ENCODE data around the gene AMDHD2. TPM values are rescaled to one million over a fixed set of nuclear protein-coding genes. Genes with fewer than 3 reads are reported as not detected.

Gene AMDHD2
- total and polyA plus RNA-seq, 4 donors: 7.5 to 25.3 (median 15.7) TPM

DNA sequence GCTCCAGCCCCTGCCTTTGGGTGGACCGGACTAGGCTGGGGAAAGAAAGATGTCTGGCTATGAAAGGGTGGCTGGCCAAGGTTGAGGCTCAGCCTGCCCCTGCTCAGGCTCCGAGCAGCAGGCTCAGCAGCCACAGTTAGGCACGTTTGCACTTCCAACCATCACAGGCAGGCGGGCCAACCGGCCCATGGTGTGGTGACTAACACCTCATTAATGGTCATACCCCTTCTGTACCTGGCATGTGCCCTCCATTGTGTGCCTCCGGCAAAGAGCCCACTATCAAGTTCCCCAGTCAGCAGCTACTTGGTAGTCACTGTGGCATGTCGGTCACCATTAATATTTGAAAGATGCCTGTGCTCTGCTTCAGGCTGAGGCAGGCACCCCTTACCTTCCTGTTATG lies 38.5 kb upstream of the AMDHD2 start:
- no peak for DNase-seq (ENCODE audit: low spot score)
- H3K27me3 ChIP-seq (ENCODE audit: control insufficient read depth in 4 of 4, insufficient read depth in 4 of 4, low read length in 3 of 4): no peaks in the 10 kb centered on the region
- TF ChIP-seq GABPA (IDR thresholded peaks at IDR 0.05 in 1 of 2, conservative IDR thresholded peaks at IDR 0.05 in 1 of 2) (no peak), NR2F2 (IDR thresholded peaks at IDR 0.05) (no peak), FOXA1 (IDR thresholded peaks at IDR 0.05) (no peak), RAD21 (IDR thresholded peaks at IDR 0.05) (no peak), SP1 (IDR thresholded peaks at IDR 0.05) (no peak)
- TF ChIP-seq, protein P1, sequence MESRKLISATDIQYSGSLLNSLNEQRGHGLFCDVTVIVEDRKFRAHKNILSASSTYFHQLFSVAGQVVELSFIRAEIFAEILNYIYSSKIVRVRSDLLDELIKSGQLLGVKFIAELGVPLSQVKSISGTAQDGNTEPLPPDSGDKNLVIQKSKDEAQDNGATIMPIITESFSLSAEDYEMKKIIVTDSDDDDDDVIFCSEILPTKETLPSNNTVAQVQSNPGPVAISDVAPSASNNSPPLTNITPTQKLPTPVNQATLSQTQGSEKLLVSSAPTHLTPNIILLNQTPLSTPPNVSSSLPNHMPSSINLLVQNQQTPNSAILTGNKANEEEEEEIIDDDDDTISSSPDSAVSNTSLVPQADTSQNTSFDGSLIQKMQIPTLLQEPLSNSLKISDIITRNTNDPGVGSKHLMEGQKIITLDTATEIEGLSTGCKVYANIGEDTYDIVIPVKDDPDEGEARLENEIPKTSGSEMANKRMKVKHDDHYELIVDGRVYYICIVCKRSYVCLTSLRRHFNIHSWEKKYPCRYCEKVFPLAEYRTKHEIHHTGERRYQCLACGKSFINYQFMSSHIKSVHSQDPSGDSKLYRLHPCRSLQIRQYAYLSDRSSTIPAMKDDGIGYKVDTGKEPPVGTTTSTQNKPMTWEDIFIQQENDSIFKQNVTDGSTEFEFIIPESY (IDR thresholded peaks at IDR 0.05): no peak
- TF ChIP-seq, protein P2, sequence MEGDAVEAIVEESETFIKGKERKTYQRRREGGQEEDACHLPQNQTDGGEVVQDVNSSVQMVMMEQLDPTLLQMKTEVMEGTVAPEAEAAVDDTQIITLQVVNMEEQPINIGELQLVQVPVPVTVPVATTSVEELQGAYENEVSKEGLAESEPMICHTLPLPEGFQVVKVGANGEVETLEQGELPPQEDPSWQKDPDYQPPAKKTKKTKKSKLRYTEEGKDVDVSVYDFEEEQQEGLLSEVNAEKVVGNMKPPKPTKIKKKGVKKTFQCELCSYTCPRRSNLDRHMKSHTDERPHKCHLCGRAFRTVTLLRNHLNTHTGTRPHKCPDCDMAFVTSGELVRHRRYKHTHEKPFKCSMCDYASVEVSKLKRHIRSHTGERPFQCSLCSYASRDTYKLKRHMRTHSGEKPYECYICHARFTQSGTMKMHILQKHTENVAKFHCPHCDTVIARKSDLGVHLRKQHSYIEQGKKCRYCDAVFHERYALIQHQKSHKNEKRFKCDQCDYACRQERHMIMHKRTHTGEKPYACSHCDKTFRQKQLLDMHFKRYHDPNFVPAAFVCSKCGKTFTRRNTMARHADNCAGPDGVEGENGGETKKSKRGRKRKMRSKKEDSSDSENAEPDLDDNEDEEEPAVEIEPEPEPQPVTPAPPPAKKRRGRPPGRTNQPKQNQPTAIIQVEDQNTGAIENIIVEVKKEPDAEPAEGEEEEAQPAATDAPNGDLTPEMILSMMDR (IDR thresholded peaks at IDR 0.05; ENCODE audit: low read depth, low read length, missing input control): no peak
- TF ChIP-seq, protein P3, sequence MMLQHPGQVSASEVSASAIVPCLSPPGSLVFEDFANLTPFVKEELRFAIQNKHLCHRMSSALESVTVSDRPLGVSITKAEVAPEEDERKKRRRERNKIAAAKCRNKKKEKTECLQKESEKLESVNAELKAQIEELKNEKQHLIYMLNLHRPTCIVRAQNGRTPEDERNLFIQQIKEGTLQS (IDR thresholded peaks at IDR 0.05): no peak
- TF ChIP-seq, protein P4, sequence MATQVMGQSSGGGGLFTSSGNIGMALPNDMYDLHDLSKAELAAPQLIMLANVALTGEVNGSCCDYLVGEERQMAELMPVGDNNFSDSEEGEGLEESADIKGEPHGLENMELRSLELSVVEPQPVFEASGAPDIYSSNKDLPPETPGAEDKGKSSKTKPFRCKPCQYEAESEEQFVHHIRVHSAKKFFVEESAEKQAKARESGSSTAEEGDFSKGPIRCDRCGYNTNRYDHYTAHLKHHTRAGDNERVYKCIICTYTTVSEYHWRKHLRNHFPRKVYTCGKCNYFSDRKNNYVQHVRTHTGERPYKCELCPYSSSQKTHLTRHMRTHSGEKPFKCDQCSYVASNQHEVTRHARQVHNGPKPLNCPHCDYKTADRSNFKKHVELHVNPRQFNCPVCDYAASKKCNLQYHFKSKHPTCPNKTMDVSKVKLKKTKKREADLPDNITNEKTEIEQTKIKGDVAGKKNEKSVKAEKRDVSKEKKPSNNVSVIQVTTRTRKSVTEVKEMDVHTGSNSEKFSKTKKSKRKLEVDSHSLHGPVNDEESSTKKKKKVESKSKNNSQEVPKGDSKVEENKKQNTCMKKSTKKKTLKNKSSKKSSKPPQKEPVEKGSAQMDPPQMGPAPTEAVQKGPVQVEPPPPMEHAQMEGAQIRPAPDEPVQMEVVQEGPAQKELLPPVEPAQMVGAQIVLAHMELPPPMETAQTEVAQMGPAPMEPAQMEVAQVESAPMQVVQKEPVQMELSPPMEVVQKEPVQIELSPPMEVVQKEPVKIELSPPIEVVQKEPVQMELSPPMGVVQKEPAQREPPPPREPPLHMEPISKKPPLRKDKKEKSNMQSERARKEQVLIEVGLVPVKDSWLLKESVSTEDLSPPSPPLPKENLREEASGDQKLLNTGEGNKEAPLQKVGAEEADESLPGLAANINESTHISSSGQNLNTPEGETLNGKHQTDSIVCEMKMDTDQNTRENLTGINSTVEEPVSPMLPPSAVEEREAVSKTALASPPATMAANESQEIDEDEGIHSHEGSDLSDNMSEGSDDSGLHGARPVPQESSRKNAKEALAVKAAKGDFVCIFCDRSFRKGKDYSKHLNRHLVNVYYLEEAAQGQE (IDR thresholded peaks at IDR 0.05): no peak
- TF ChIP-seq, protein P5, sequence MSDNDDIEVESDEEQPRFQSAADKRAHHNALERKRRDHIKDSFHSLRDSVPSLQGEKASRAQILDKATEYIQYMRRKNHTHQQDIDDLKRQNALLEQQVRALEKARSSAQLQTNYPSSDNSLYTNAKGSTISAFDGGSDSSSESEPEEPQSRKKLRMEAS (IDR thresholded peaks at IDR 0.05): no peak
- H3K4me3 ChIP-seq (ENCODE audit: low read depth in 1 of 3, low read length in 3 of 3): no peak overlapping the region
- peaks cover 20 to 57% (median 40%) of the 10 kb centered on the region in 4 donors for H3K4me1 ChIP-seq (ENCODE audit: control insufficient read depth in 4 of 4, insufficient read depth in 4 of 4, low read length in 3 of 4)
- H3K27ac ChIP-seq (ENCODE audit: low read depth in 1 of 2, low read length in 2 of 2): no peak overlapping the region
- WGBS: 88% methylated on average over 7 of the region's 7 CpGs
- H3K9me3 ChIP-seq (ENCODE audit: control insufficient read depth in 4 of 4, low read length in 3 of 4): no peaks in the 10 kb centered on the region
- H3K9ac ChIP-seq (ENCODE audit: low read depth in 1 of 2, low read length in 2 of 2): no peak overlapping the region
- H3K36me3 ChIP-seq (ENCODE audit: control insufficient read depth in 4 of 4, insufficient read depth in 3 of 4, low read depth in 1 of 4, low read length in 3 of 4): no peaks in the 10 kb centered on the region

DNA sequence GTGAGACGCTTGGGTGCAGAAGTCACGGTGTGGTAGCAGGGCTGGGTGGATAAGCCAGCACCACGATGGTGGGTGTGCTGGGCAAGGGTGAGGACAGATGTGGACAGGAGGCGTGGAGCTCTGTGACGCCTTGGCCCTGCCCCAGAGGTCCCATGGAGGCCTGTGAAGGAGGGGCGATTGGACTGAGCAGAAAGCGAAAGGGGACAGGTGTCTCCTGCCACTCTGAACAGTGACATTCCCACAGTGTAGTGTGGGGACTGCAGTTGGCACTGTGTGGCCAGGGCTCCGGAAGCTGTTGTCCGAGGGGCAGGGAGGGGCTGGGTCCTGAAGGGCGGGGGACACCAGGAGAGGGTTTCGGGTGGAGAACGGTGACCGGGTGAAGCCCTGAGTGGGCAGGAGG lies 37.9 kb upstream of the AMDHD2 start:
- H3K9ac ChIP-seq (ENCODE audit: low read depth in 1 of 2, low read length in 2 of 2): no peak overlapping the region
- H3K27ac ChIP-seq (ENCODE audit: low read depth in 1 of 2, low read length in 2 of 2): no peak overlapping the region
- peaks cover 20 to 58% (median 34%) of the 10 kb centered on the region in 4 donors for H3K4me1 ChIP-seq (ENCODE audit: control insufficient read depth in 4 of 4, insufficient read depth in 4 of 4, low read length in 3 of 4)
- no peak for DNase-seq (ENCODE audit: low spot score)
- no peaks in the 10 kb centered on the region for H3K9me3 ChIP-seq (ENCODE audit: control insufficient read depth in 4 of 4, low read length in 3 of 4)
- 90% methylated on average over 13 of the region's 13 CpGs for WGBS
- H3K36me3 ChIP-seq (ENCODE audit: control insufficient read depth in 4 of 4, insufficient read depth in 3 of 4, low read depth in 1 of 4, low read length in 3 of 4): no peaks in the 10 kb centered on the region
- no peak overlapping the region for H3K4me3 ChIP-seq (ENCODE audit: low read depth in 1 of 3, low read length in 3 of 3)
- no peaks in the 10 kb centered on the region for H3K27me3 ChIP-seq (ENCODE audit: control insufficient read depth in 4 of 4, insufficient read depth in 4 of 4, low read length in 3 of 4)
- TF ChIP-seq FOXA1 (IDR thresholded peaks at IDR 0.05) (no peak), TAF1 (conservative IDR thresholded peaks at IDR 0.05) (no peak), RXRA (IDR thresholded peaks at IDR 0.05) (no peak), RAD21 (IDR thresholded peaks at IDR 0.05) (no peak), SP1 (IDR thresholded peaks at IDR 0.05) (no peak), GABPA (IDR thresholded peaks at IDR 0.05 in 1 of 2, conservative IDR thresholded peaks at IDR 0.05 in 1 of 2) (no peak)
- TF ChIP-seq, protein P2 (IDR thresholded peaks at IDR 0.05; ENCODE audit: low read depth, low read length, missing input control): no peak
- TF ChIP-seq, protein P4 (IDR thresholded peaks at IDR 0.05): no peak
- TF ChIP-seq, protein P5 (IDR thresholded peaks at IDR 0.05): no peak
- TF ChIP-seq, protein P3 (IDR thresholded peaks at IDR 0.05): no peak

Data from liver (tissue), 9 donors.